Erythroblast (primary cell): ENCODE results near the gene TMEM134.

Experiments used
- GATA1 ChIP-seq: IDR thresholded peaks from 2 replicates; pipeline ENCODE4 v1.6.1; 2011; ENCODE audit warnings: low read depth, mild to moderate bottlenecking, control low read depth, low read length, moderate library complexity
- POLR2A ChIP-seq: IDR thresholded peaks from 2 replicates; pipeline ENCODE4 v1.6.1; 2011; ENCODE audit warnings: mild to moderate bottlenecking, low read length

DNA sequence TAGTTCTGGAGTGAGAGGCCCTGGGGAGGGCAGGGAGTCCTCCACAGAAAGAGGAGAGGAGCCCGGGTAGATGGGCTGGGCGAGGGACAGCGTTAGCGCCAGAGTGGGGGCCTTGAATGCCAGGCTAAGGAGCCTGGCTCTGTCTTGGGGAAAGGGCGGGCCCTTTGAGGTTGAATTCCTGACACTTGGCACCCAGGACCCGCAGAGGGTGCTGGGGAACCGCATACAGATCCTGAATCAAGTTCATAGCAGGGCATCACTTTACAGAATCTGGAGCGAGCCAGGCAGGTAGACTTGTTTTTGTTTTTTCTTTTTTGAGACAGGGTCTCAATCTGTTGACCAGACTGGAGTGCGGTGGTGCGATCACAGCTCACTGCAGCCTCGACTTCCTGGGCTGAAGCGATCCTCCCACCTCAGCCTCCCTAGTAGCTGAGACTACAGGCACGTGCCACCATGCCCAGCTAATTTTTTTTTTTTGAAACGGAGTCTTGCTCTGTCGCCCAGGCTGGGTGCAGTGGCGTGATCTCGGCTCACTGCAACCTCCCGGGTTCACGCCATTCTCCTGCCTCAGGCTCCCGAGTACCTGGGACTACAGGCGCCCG is 47.5 kb downstream of the TMEM134 start:
- TF ChIP-seq POLR2A (no peak), GATA1 (no peak)
